Neural crest cell (in vitro differentiated cells): ENCODE results near the gene FAM227A. TPM values are rescaled to one million over a fixed set of nuclear protein-coding genes. Genes with fewer than 3 reads are reported as not detected.

Experiments used
- DNase-seq: peaks from one replicate; pipeline ENCODE4 v3.0.0; 2021; ENCODE audit warnings: low read depth, mixed read lengths, low spot score
- H3K27ac Mint-ChIP-seq: one replicate; pipeline ENCODE4 v1.8.0; 2021; ENCODE audit warnings: mild to moderate bottlenecking, mixed read lengths; ENCODE audit not compliant: unreplicated experiment
- H3K27me3 Mint-ChIP-seq: 2 replicates; pipeline ENCODE4 v1.8.0; 2021; ENCODE audit warnings: low read depth, mild to moderate bottlenecking, mixed read lengths
- H3K36me3 Mint-ChIP-seq: 2 replicates; pipeline ENCODE4 v1.8.0; 2021; ENCODE audit warnings: low read depth, mild to moderate bottlenecking, mixed read lengths
- H3K4me1 Mint-ChIP-seq: 2 replicates; pipeline ENCODE4 v1.8.0; 2021; ENCODE audit warnings: mixed read lengths
- H3K4me3 Mint-ChIP-seq: one replicate; pipeline ENCODE4 v1.8.0; 2021; ENCODE audit warnings: mild to moderate bottlenecking, mixed read lengths
- H3K9me3 Mint-ChIP-seq: 2 replicates; pipeline ENCODE4 v1.8.0; 2021; ENCODE audit warnings: mixed read lengths
- CTCF ChIP-seq: fragments of 200-600 bp; sonication (generic); conservative IDR thresholded peaks from 2 replicates; pipeline ENCODE4 v1.5.0; 2021; ENCODE audit warnings: antibody characterized with exemption, mild to moderate bottlenecking
- total RNA-seq: library from RNA; stranded (reverse); gene quantifications from 2 replicates; pipeline ENCODE4 v1.2.1, GENCODE V29; 2021

FAM227A gene
- total RNA-seq, 1 donor from 2014 or later = 7.8 TPM

- Mint-ChIP-seq H3K4me3 (no peak overlapping the region), H3K27ac (no peak overlapping the region), H3K9me3 (peaks cover 4% of the 10 kb centered on the region), H3K4me1 (peaks cover 5% of the 10 kb centered on the region), H3K27me3 (no peaks in the 10 kb centered on the region), H3K36me3 (peaks cover 37% of the 10 kb centered on the region)
- no peak for TF ChIP-seq CTCF
- DNase-seq = no peak
Measured at GRCh38 chr22:38614332-38615063, 41.7 kb downstream of the FAM227A start.

- Mint-ChIP-seq H3K9me3 (peaks cover 4% of the 10 kb centered on the region), H3K4me3 (no peak overlapping the region), H3K36me3 (peaks cover 32% of the 10 kb centered on the region), H3K4me1 (peaks cover 5% of the 10 kb centered on the region), H3K27ac (no peak overlapping the region), H3K27me3 (no peaks in the 10 kb centered on the region)
- no peak for TF ChIP-seq CTCF
- no peak for DNase-seq
Measured at GRCh38 chr22:38613588-38613987, 42.6 kb downstream of the FAM227A start.

- H3K36me3 Mint-ChIP-seq = peaks cover 21% of the 10 kb centered on the region
- H3K4me1 Mint-ChIP-seq = peaks cover 5% of the 10 kb centered on the region
- no peak overlapping the region for H3K27ac Mint-ChIP-seq
- no peak for DNase-seq
- H3K9me3 Mint-ChIP-seq = no peaks in the 10 kb centered on the region
- H3K4me3 Mint-ChIP-seq = no peak overlapping the region
- no peak for TF ChIP-seq CTCF
- H3K27me3 Mint-ChIP-seq = no peaks in the 10 kb centered on the region
Measured at GRCh38 chr22:38612217-38613006, 43.8 kb downstream of the FAM227A start.

GRCh38 chr22:38611559-38611958 lies 44.6 kb downstream of the FAM227A start:
- no peak overlapping the region for H3K4me3 Mint-ChIP-seq
- no peak for TF ChIP-seq CTCF
- no peak overlapping the region for H3K27ac Mint-ChIP-seq
- H3K36me3 Mint-ChIP-seq = peaks cover 15% of the 10 kb centered on the region
- H3K9me3 Mint-ChIP-seq = no peaks in the 10 kb centered on the region
- no peak for DNase-seq
- H3K4me1 Mint-ChIP-seq = peaks cover 5% of the 10 kb centered on the region
- H3K27me3 Mint-ChIP-seq = no peaks in the 10 kb centered on the region

- TF ChIP-seq CTCF = no peak
- Mint-ChIP-seq H3K36me3 (peaks cover 11% of the 10 kb centered on the region), H3K4me1 (peaks cover 5% of the 10 kb centered on the region), H3K27me3 (no peaks in the 10 kb centered on the region), H3K9me3 (no peaks in the 10 kb centered on the region), H3K4me3 (no peak overlapping the region), H3K27ac (no peak overlapping the region)
- DNase-seq = no peak
Measured at GRCh38 chr22:38610234-38610633, 46.0 kb downstream of the FAM227A start.
